HG03575 (cell line): ENCODE results near the gene PLCXD3.
"Not testable (repeated sequence)": the region's sequence is repeated elsewhere in the genome, so short reads cannot be mapped to it uniquely, and the experiment has no call there.

Source experiments
- ATAC-seq: cut with Tn5 transposase; IDR thresholded peaks from one replicate; pipeline ENCODE4 v1.9.1; 2021; ENCODE audit not compliant: unreplicated experiment, insufficient number of reproducible peaks, low FRiP score; ENCODE audit errors: extremely low read depth

PLCXD3 gene

GRCh38 chr5:41503860-41504259 lies 6.5 kb downstream of the PLCXD3 start:
- ATAC-seq = no peak

- no peak for ATAC-seq
Measured at GRCh38 chr5:41503310-41503709, 7.1 kb downstream of the PLCXD3 start.

- not testable (repeated sequence) for ATAC-seq
Measured at GRCh38 chr5:41493490-41494126, 16.8 kb downstream of the PLCXD3 start.

GRCh38 chr5:41485533-41485932 lies 24.9 kb downstream of the PLCXD3 start:
- ATAC-seq = no peak

- no peak for ATAC-seq
Measured at GRCh38 chr5:41482715-41483114, 27.7 kb downstream of the PLCXD3 start.

- no peak for ATAC-seq
Measured at GRCh38 chr5:41482173-41482572, 28.2 kb downstream of the PLCXD3 start.

- not testable (repeated sequence) for ATAC-seq
Measured at GRCh38 chr5:41471571-41472208, 38.7 kb downstream of the PLCXD3 start.

GRCh38 chr5:41465493-41466171 lies 44.8 kb downstream of the PLCXD3 start:
- no peak for ATAC-seq

- no peak for ATAC-seq
Measured at GRCh38 chr5:41459557-41459956, 50.8 kb downstream of the PLCXD3 start.

- ATAC-seq = no peak
Measured at GRCh38 chr5:41457094-41457493, 53.3 kb downstream of the PLCXD3 start.

- ATAC-seq = no peak
Measured at GRCh38 chr5:41452506-41452905, 57.9 kb downstream of the PLCXD3 start.

GRCh38 chr5:41447650-41448510 lies 62.5 kb downstream of the PLCXD3 start:
- ATAC-seq = no peak

GRCh38 chr5:41445937-41446563 lies 64.4 kb downstream of the PLCXD3 start:
- no peak for ATAC-seq

GRCh38 chr5:41435276-41435675 lies 75.1 kb downstream of the PLCXD3 start:
- no peak for ATAC-seq

GRCh38 chr5:41433552-41434181 lies 76.7 kb downstream of the PLCXD3 start:
- ATAC-seq = no peak

GRCh38 chr5:41432481-41433253 lies 77.7 kb downstream of the PLCXD3 start:
- no peak for ATAC-seq

- ATAC-seq = no peak
Measured at GRCh38 chr5:41427505-41427904, 82.9 kb downstream of the PLCXD3 start.

GRCh38 chr5:41425736-41426135 lies 84.7 kb downstream of the PLCXD3 start:
- no peak for ATAC-seq
